Measurements from ENCODE around the gene NECTIN1.

Gene NECTIN1

DNA sequence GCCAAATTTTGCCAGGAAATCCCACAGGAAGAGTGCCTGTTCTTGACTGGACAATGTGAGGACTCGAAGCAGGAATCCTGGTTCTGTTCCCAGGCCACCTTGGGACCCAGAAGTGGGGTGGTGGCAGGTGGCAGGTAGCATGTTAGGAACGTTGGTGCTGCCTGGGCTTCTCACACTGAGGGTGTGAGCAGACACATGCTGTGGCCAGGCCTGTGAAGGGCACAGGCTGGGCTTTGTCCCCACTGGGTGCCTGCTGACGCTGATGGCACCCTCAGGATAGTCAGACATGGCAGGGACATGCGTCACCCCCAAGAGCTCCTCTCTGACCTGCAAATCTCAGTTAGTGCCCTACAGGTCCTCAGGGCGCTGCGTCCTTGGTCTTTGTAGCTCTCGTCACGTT is 21.1 kb upstream of the NECTIN1 start:
- Histone ChIP-seq H3K27ac (ENCODE audit: low read depth, low read length) (no peak overlapping the region), H2AFZ (ENCODE audit: low read depth, low read length, severe bottlenecking) (no peak overlapping the region), H3K27me3 (ENCODE audit: low read length) (no peaks in the 10 kb centered on the region), H4K20me1 (ENCODE audit: low read depth, low read length) (no peaks in the 10 kb centered on the region), H3K9me3 (ENCODE audit: insufficient read depth, low read length) (no peaks in the 10 kb centered on the region), H3K36me3 (ENCODE audit: low read length) (no peaks in the 10 kb centered on the region), H3K9ac (ENCODE audit: low read length) (no peak overlapping the region), H3F3A (ENCODE audit: insufficient read depth) (no peaks in the 10 kb centered on the region), H3K4me2 (ENCODE audit: low read depth, low read length, poor library complexity, severe bottlenecking) (no peak overlapping the region), H3K79me2 (ENCODE audit: insufficient read depth, low read length) (no peaks in the 10 kb centered on the region), H3K9me2 (replicated peaks; ENCODE audit: insufficient read depth, low read length) (no peaks in the 10 kb centered on the region), H3K4me3 (ENCODE audit: insufficient read depth, low read length, poor library complexity, severe bottlenecking) (no peak overlapping the region)
- no peak for TF ChIP-seq CTCF (IDR thresholded peaks at IDR 0.05; ENCODE audit: insufficient read depth, low read length, poor library complexity, severe bottlenecking)
- TF ChIP-seq EZH2phosphoT487 (conservative IDR thresholded peaks at IDR 0.05; ENCODE audit: low read length): no peak

GRCh38 chr11:119749006-119749565 is 20.1 kb upstream of the NECTIN1 start:
- Histone ChIP-seq H3K9me3 (ENCODE audit: insufficient read depth, low read length) (no peaks in the 10 kb centered on the region), H3K27me3 (ENCODE audit: low read length) (no peaks in the 10 kb centered on the region), H3K79me2 (ENCODE audit: insufficient read depth, low read length) (no peaks in the 10 kb centered on the region), H3K9me2 (replicated peaks; ENCODE audit: insufficient read depth, low read length) (no peaks in the 10 kb centered on the region), H2AFZ (ENCODE audit: low read depth, low read length, severe bottlenecking) (no peak overlapping the region), H3K4me3 (ENCODE audit: insufficient read depth, low read length, poor library complexity, severe bottlenecking) (no peak overlapping the region), H4K20me1 (ENCODE audit: low read depth, low read length) (no peaks in the 10 kb centered on the region), H3K4me2 (ENCODE audit: low read depth, low read length, poor library complexity, severe bottlenecking) (no peak overlapping the region), H3K36me3 (ENCODE audit: low read length) (no peaks in the 10 kb centered on the region), H3K9ac (ENCODE audit: low read length) (no peak overlapping the region), H3F3A (ENCODE audit: insufficient read depth) (no peaks in the 10 kb centered on the region), H3K27ac (ENCODE audit: low read depth, low read length) (no peak overlapping the region)
- TF ChIP-seq CTCF (IDR thresholded peaks at IDR 0.05; ENCODE audit: insufficient read depth, low read length, poor library complexity, severe bottlenecking): no peak

DNA sequence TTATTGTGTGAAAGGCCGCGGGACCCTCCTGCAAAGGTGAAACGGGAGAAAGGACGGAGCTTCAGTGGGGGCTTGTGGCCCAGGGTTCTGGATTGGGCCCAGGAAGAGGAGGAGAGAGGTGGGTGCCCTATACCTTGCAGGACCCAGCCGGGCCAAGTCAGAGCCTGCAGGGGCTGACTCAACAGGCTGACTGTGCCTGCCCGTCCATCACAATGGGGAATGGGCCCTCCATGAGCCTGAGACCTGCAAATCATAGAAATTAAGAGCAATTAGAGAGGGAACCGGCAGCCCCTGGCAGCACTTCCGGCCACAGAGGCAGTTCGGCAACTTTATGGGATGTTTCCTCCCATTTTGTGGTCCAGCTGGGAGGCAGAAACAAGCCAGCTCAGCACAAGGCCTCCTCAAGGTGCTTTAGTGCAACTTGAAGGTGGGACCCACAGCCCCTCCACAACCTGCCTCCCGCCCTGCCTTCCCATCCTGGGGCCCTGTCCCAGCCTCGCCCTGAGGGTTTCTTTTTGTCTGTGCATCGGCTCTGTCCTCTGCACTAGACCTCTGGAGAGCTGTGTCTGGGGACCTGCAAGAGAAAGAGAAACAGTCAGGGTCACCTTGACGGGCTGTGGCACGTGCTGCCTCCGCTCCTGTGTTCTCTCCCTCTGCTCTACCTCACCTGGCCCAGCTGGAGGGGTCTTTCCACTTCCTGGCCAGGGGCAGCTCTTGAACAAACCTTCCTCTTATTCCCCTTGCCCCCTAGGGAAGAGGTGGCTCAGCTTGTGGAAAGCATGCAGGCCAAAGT is 19.1 kb upstream of the NECTIN1 start:
- H2AFZ ChIP-seq (ENCODE audit: low read depth, low read length, severe bottlenecking): no peak overlapping the region
- no peaks in the 10 kb centered on the region for H3K27me3 ChIP-seq (ENCODE audit: low read length)
- no peak overlapping the region for H3K4me2 ChIP-seq (ENCODE audit: low read depth, low read length, poor library complexity, severe bottlenecking)
- H3K9me2 ChIP-seq (replicated peaks; ENCODE audit: insufficient read depth, low read length): no peaks in the 10 kb centered on the region
- H3K79me2 ChIP-seq (ENCODE audit: insufficient read depth, low read length): no peaks in the 10 kb centered on the region
- TF ChIP-seq EZH2phosphoT487 (conservative IDR thresholded peaks at IDR 0.05; ENCODE audit: low read length) (no peak), CTCF (IDR thresholded peaks at IDR 0.05; ENCODE audit: insufficient read depth, low read length, poor library complexity, severe bottlenecking) (no peak)
- no peaks in the 10 kb centered on the region for H3K36me3 ChIP-seq (ENCODE audit: low read length)
- H3K9ac ChIP-seq (ENCODE audit: low read length): no peak overlapping the region
- no peaks in the 10 kb centered on the region for H3K9me3 ChIP-seq (ENCODE audit: insufficient read depth, low read length)
- no peaks in the 10 kb centered on the region for H3F3A ChIP-seq (ENCODE audit: insufficient read depth)
- H3K27ac ChIP-seq (ENCODE audit: low read depth, low read length): no peak overlapping the region
- no peaks in the 10 kb centered on the region for H4K20me1 ChIP-seq (ENCODE audit: low read depth, low read length)
- no peak overlapping the region for H3K4me3 ChIP-seq (ENCODE audit: insufficient read depth, low read length, poor library complexity, severe bottlenecking)
